ENCODE results near the gene OR9A4. TPM values are rescaled to one million over a fixed set of nuclear protein-coding genes. Genes with fewer than 3 reads are reported as not detected.

OR9A4 gene
- total RNA-seq, 1 experiment from 2014 or later, result not detected

GRCh38 chr7:141880960-141881359 lies 35.2 kb upstream of the OR9A4 start:
- Mint-ChIP-seq H3K4me1 (peaks cover 6% of the 10 kb centered on the region), H3K4me3 (no peak overlapping the region), H3K36me3 (no peaks in the 10 kb centered on the region; the same call in 1 of the 2 replicates), H3K27ac (no peak overlapping the region), H3K27me3 (ENCODE audit: low read depth) (no peaks in the 10 kb centered on the region; the same call in 1 of the 2 replicates), H3K9me3 (0 out of 2 replicates have a peak, but pooled peaks cover 4% of the 10 kb centered on the region)
- no peak for ATAC-seq
- POLR2A ChIA-PET, result no interaction called here
- no peak for DNase-seq (ENCODE audit: low spot score)
- CTCF ChIA-PET, result interaction anchor here (1.3 kb wide), 1 partner anchor 96 kb away, joined by 3 read pairs; no protein-coding TSS in a partner anchor
- no peak for TF ChIP-seq ZBTB21 (CRISPR knock-in tag; IDR thresholded peaks at IDR 0.05; ENCODE audit: borderline replicate concordance)
- TF ChIP-seq STAT6 (CRISPR knock-in tag; conservative IDR thresholded peaks at IDR 0.05; ENCODE audit: low read depth), result no peak
- TF ChIP-seq TP53 (CRISPR knock-in tag; IDR thresholded peaks at IDR 0.05), result no peak
- TF ChIP-seq ZNF416 (CRISPR knock-in tag; IDR thresholded peaks at IDR 0.05), result no peak
- no peak for TF ChIP-seq RORB (CRISPR knock-in tag; IDR thresholded peaks at IDR 0.05)
- TF ChIP-seq SOX15 (CRISPR knock-in tag; IDR thresholded peaks at IDR 0.05), result no peak
- TF ChIP-seq GABPB1 (CRISPR knock-in tag; IDR thresholded peaks at IDR 0.05), result no peak
- TF ChIP-seq ZNF219 (CRISPR knock-in tag; IDR thresholded peaks at IDR 0.05; ENCODE audit: borderline replicate concordance), result no peak

GRCh38 chr7:141884539-141885225 lies 31.5 kb upstream of the OR9A4 start:
- Mint-ChIP-seq H3K27ac (no peak overlapping the region), H3K4me1 (no peaks in the 10 kb centered on the region), H3K36me3 (no peaks in the 10 kb centered on the region; the same call in 1 of the 2 replicates), H3K4me3 (no peak overlapping the region), H3K9me3 (0 out of 2 replicates have a peak, but pooled peaks cover 4% of the 10 kb centered on the region), H3K27me3 (ENCODE audit: low read depth) (no peaks in the 10 kb centered on the region; the same call in 1 of the 2 replicates)
- ATAC-seq, result no peak
- no peak for TF ChIP-seq ZSCAN18 (CRISPR knock-in tag; IDR thresholded peaks at IDR 0.05)
- no peak for TF ChIP-seq ELF4 (CRISPR knock-in tag; IDR thresholded peaks at IDR 0.05; ENCODE audit: low read depth)
- TF ChIP-seq E2F1 (CRISPR knock-in tag; IDR thresholded peaks at IDR 0.05), result no peak
- TF ChIP-seq ZNF138 (CRISPR knock-in tag; conservative IDR thresholded peaks at IDR 0.05), result no peak
- TF ChIP-seq TP53 (CRISPR knock-in tag; IDR thresholded peaks at IDR 0.05), result no peak
- TF ChIP-seq NR2C2 (CRISPR knock-in tag; IDR thresholded peaks at IDR 0.05), result no peak
- no peak for TF ChIP-seq ETV6 (CRISPR knock-in tag; IDR thresholded peaks at IDR 0.05)
- no peak for TF ChIP-seq NR1H2 (CRISPR knock-in tag; IDR thresholded peaks at IDR 0.05)
- no peak for TF ChIP-seq PRDM15 (CRISPR knock-in tag; IDR thresholded peaks at IDR 0.05)
- no peak for TF ChIP-seq ZNF281 (CRISPR knock-in tag; IDR thresholded peaks at IDR 0.05)
- no peak for TF ChIP-seq ZNF396 (CRISPR knock-in tag; IDR thresholded peaks at IDR 0.05; ENCODE audit: borderline replicate concordance)
- no peak for TF ChIP-seq NFE2L1 (CRISPR knock-in tag; IDR thresholded peaks at IDR 0.05)
- ChIA-PET CTCF (no interaction called here), POLR2A (no interaction called here)
- no peak for DNase-seq (ENCODE audit: low spot score)

All from WTC11 (cell line).